Kidney capillary endothelial cell (primary cell): Measurements from ENCODE around the gene IL23R.

Experiments
- DNase-seq: peaks from one replicate; pipeline ENCODE4 v3.0.0-alpha.2; 2018; ENCODE audit warnings: low spot score

Gene IL23R

GRCh38 chr1:67307251-67308060 is 141.2 kb downstream of the IL23R start, which contains the start of gene IL12RB2:
TSS of gene IL12RB2 (plus strand) at chr1:67307873. CDS start at chr1:67320369, 12,496 bp downstream.
- DNase-seq: no peak

GRCh38 chr1:67308136-67308535 is 141.9 kb downstream of the IL23R start:
- DNase-seq: no peak
